Limb (tissue), 2 donors: Measurements from ENCODE around the gene ACOXL.

ENCODE experiments used
- DNase-seq, 2 donors: peaks; one replicate each; pipeline ENCODE4 v3.0.0-alpha.2; 2016; ENCODE audit errors: extremely low spot score in 2 of 2

Gene ACOXL

GRCh38 chr2:110718382-110718781 lies 14.0 kb upstream of the ACOXL start:
- DNase-seq = no peak

DNA sequence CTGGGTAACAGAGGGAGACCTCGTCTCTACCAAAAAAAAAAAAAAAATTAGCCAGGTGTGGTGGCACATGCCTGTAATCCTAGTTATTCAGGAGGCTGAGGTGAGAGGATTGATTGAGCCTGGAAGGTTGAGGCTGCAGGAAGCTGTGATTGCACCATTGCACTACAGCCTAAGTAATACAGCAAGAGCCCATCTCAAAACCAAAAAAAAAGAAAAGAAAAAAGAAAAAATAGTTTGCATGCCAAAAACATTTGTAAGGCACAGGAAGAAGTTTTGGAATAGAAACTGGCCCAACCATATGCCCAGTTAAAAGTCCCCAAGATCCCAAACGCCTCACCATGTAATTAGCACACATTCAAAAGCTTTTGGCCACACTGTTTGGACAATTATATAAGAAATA lies 13.4 kb upstream of the ACOXL start:
- DNase-seq = no peak

- DNase-seq = no peak
Measured at GRCh38 chr2:110720547-110720946, 11.8 kb upstream of the ACOXL start.

- DNase-seq = no peak
Measured at GRCh38 chr2:110724820-110725219, 7.6 kb upstream of the ACOXL start.

DNA sequence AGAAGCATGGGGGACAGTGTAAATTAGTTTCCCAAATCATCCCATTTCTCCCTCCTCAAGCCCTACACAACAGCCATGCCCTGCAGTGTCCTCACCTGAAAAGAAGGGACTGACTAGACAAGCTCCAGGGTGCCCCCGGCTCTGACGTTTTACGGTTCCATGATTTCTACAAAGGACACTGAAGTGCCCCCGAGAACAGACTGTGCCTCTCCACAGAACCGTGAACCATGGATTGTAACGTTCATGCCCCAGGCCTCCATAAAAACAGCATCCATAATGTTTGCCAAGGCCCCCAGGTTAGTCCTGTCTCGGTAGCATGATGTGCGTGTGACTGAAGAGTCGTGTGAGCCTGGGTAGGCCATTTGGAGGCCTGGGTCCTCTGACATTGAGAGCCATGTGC lies 7.0 kb upstream of the ACOXL start:
- DNase-seq = no peak

GRCh38 chr2:110725859-110726258 lies 6.5 kb upstream of the ACOXL start:
- no peak for DNase-seq

DNA sequence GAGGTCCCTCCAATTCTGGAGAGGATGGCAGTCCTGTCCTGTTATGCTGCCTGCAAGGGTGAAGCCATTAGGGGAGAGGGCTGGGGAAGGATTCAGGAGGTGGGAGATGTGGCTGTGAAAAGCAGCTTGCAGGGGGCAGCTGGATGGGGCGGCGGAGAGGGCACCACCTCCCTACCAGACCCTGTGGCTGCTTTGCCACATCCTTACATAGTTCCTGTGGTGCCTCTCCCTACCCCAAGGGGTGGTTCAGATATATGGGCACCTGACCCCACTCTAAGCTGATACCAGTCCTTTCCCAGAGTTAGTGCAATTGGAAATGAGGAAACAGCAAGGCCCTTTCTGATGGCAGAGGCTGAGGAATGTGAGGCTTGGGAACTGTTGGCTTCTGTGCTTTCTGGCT lies 6.1 kb upstream of the ACOXL start:
- DNase-seq = no peak

DNA sequence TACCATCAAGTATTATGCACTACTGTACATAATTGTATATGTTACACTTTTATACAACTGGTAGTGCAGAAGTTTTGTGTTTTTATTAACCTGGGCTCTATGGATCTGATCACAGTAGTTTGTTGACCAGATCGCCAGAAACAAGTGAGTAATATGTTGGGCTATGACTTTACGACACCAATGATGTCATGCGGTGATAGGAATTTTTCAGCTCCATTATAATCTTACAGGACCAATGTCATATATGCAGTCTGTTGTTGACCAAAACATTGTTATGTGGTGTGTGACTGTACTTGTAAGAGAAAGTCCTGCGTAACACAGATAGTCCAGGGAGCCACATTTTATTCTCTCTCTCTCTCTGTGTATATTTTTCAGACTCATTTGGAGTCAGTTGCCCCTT lies 4.5 kb upstream of the ACOXL start:
- DNase-seq = no peak

DNA sequence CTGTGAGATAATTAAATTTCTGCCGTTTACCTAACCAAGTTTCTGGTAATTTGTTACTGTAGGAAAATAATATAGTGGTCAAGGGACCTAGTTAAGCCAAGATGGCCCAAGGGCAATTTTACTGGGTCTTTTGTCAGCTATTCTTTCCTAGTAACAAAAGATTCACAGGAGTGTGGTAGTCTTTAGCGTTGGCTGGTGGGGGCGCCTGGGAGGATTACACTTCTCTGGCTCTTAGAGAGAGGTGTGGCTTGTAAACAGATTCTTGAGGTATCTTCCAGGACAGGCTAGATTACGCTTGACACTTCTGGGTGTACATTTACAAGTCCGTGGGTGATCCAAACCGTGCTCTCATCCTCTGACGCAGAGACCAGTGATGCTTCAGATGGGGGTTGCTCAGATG lies 3.3 kb upstream of the ACOXL start:
- no peak for DNase-seq

DNA sequence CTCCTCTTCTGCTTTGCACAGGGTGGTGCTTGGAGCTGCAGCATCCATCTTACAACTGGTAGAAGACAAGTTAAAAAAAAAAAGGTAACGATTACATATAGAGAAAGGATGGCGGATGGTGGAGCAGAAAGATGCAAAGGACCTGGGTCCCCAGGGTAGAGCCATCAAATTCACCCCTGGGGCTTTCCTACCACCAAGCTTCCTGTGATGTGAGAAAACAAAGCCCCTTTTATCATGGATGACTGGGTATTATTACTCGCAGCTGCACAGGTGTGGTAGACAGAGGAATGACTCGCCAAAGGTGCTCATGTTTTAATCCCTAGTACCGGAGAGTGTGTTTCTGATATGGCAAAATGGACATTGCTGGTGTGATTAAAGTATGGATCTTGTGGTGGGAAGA lies 1.3 kb upstream of the ACOXL start:
- no peak for DNase-seq

GRCh38 chr2:110735366-110735765 lies 3.0 kb downstream of the ACOXL start:
- DNase-seq = no peak

- DNase-seq = no peak
Measured at GRCh38 chr2:110737783-110738182, 5.4 kb downstream of the ACOXL start.

DNA sequence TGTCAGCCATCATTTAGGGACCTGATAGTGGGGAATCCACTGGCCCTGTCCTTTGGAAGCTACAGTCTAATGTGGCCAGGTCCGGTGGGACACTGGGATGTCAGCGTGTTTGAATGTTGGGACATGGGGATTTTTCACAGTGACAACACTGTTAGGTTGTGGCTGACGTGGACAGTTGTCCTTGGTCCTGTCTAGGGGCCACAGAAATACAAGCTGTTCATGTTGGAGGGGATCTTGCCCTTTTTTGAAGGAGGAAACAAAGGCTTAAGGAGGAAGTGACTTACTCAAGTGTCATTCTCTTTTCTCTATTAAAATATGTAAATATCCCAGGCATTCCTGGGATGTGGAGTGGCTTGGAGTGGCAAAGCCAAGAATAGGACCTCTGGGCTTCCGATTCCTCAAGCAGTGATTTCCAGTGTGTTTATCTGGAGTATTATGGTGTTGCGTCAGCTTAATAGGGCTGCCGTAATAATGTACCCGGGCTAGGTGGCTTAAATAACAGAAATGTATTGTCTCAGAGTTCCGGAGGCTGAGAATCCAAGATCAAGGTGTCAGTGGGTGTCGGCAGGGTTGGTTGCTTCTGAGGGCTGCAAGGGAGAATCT lies 8.5 kb downstream of the ACOXL start:
- no peak for DNase-seq

DNA sequence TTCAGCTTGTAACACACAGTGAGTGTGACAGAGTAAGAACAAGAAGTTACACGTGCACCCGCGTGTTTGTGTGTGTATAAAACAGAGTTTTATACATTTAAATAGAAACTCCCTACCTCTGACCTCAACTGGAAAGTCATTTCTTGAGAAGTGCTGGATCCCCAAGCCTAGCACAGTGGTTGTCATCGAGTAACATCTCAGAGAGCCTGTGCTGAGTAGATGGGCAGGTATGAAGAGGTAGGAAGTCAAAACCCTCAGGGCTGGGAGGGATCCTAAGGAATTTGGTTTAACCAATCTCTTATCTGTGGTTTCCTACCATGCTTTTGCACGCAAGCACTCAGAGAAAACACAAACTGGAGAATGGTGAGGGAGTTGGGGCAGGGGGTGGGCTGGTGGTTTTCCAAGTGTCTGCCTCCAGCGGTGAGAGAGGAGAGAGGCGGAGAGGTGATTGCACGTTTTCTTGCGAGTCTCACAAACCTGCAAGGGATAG lies 9.2 kb downstream of the ACOXL start:
- no peak for DNase-seq

DNA sequence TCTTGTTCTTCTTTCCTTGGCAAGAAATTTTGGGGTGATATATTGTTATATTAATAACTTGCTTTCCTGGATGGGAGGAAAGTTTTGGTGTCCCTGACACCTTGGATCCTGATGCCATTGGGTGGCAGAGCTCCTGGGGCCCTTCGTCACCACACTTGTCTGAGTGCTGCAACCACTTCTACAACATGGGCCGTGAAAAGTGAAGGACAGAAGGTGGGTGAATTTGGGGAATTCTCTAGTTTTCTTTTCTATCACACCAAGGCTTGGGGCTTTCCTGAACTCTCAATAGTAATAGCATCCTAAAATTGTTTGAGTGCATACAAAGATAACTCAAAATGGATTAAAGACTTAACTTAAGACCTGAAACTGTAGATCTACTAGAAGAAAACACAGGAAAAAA lies 10.0 kb downstream of the ACOXL start:
- DNase-seq = no peak

- no peak for DNase-seq
Measured at GRCh38 chr2:110743600-110743999, 11.2 kb downstream of the ACOXL start.

DNA sequence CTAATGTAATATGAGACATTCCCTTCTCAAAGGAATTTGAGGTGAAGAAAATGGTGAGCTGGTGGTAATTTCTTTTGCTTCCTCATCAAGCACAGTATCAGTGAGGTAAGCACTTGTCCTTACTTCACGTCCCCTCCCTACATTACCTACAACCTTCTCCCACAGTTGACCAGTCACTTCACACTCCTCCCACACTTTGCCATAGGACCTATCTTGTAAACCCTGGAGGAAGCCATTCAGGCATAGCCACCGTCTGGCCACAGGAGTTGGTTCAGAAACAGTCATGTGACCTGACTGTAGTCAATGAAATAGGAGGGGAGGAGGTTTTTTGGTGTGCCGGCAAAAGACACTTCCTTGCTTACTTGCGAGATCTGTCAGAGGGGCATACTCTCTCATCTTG lies 12.1 kb downstream of the ACOXL start:
- DNase-seq = no peak

DNA sequence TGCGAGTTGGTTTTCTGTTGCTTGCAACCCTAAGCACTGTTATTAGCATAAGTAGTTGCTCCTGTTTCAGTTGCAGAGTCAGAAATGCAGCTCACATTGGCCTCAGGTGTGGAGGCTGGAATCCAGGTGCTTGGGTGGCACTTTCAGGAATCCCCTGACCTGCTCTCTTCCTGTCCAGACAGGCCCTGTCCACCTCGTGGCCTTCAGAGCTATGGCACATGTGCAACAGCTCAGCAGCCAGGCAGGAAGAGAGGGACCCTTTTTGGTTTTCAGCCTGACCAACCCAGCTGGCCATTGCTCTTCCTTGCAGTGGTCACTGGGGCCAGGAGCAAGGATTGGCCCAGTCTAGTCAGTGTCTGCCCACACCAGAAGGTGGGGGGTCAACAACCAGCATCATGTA lies 12.7 kb downstream of the ACOXL start:
- no peak for DNase-seq

DNA sequence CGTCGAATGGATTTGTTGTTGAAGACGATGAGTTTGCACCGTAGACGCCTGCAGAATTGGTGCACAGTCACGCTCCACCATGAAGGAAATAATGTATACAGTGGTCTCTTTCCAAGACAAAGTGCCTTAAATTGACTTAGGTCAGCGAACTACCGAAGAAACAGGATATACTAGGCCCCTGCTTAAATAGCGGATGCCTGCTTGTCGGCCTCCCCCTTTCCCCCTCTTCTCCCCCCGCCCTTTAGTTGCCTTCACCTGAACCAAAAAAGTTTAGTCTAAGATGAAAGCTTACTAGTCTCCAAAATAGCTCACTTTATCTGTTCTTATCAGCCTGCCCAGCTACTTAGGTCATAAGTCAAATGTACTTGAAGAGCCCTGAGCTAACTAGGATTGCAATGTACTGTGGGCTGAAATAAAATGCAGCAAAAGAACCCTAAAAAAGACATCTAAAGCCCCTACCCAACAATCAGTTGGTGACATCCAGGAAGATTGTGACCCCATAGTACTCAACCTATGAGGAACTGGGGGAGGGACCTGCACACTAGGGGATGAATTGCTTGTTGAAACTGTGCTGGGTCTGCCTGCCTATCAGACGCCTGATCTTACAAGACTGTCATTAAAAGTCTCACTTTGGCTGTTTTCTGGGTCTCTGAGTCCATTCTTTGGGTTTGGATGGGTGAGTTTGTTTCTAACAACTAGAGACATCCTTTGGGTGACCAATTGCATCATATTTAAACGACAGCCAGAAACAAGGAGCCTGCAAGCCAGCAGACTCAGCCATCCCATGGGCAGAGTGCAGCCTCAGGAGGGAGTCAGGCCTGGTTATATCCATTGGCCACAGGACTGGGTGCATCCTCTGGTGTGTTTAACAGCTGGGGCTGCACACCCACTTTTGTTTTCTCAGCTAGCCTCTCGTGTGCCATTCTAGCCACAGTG lies 14.5 kb downstream of the ACOXL start:
- DNase-seq = no peak

DNA sequence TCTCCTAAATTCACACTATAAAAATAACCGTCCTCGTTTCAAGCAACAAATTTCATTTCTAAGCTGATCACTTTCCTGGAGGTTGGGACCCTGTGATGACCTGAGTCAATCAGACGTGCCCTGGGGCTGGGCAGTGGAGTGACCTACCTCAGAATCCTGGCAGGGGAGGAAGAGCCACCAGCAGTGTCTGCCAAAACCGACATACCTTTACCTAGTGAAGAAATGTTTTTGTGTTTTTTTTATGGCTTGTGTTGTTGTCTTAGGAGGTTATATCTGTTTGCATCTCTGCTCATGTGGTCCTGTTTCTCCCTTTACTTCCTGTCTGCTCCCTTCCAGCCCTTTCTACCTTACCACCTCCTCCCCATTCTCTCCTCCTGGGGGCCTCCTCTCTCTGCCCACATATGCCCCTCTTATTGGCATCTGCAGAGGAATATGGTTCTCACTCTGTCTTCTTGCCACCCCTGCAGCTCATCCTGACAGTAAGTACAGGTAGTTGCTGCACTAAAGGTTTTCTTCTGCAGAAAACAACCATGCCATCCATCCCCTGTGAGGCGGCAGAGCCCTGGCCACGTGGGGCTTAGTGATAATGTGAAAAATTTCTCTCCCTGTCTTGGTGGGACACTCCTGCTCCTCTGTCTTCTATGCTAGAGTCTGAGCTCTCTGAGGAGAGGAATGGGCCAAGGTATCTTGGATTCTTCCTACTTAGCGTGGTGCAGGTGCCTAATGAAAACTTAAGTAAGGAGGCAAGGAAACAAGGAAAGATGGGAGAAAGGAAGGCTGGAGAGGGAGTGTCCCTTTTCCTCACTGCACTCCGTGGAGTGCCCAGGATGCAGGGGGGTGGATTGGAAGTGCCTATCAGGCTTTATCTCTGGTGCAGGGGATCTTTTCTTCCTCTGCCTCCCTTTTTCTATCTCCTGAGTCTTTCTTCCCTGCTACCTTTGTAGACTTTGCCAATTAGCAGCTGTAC lies 15.4 kb downstream of the ACOXL start:
- DNase-seq = no peak

DNA sequence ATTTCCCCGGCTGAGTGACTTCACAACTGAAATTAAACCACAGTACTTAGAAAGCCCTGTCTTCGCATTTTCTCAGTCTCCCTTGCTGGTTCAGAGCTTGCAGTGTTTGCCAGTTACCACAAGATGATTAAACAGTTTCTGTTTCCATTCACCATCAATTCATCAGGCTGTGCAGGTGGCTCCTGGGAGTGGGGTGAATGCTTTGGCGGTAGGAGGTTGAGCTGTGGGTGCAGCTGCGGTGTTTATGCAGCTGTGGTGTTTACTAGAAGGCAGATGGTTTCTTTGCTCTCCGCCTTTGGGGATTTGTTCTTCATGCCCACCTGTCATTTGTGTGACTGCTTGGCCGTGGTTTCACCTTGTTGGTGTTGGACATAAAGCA lies 16.1 kb downstream of the ACOXL start:
- no peak for DNase-seq

DNA sequence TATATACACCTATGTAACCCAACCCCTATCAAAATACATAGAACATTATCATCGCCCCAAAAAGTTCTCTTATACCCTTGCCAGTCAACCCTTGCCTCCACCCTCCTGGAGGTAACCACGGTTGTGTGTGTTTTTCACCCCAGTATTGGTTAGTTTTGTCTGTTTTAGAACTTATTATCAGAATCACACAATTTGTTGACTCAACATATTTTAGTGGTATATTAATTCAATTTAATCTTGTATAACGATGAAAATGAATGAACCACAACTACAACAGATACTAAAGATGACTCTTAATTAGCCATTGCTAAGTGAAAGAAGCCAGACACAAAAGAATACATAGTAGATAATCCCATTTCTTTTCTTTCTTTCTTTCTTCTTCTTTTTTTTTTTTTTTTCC lies 19.3 kb downstream of the ACOXL start:
- DNase-seq = no peak
